GM23248 (cell line): ENCODE data around the gene CPAMD8. TPM values are rescaled to one million over a fixed set of nuclear protein-coding genes. Genes with fewer than 3 reads are reported as not detected.

Experiments
- DNase-seq: peaks from one replicate; pipeline ENCODE4 v3.0.0-alpha.2; 2015
- H2AFZ ChIP-seq: fragments of 200-600 bp; sonication (generic); 2 replicates; pipeline ENCODE4 v1.6.1; 2016; ENCODE audit warnings: antibody characterized with exemption
- H3F3A ChIP-seq: fragments of 200-600 bp; sonication (generic); 2 replicates; pipeline ENCODE4 v1.6.1; 2016; ENCODE audit warnings: mild to moderate bottlenecking, antibody characterized with exemption, mixed run types; ENCODE audit not compliant: insufficient read depth
- H3K27ac ChIP-seq: fragments of 200-600 bp; sonication (generic); 2 replicates; pipeline ENCODE4 v1.5.1; 2016; ENCODE audit warnings: mild to moderate bottlenecking
- H3K27me3 ChIP-seq: fragments of 200-600 bp; sonication (generic); replicated peaks from 2 replicates; pipeline ENCODE4 v1.6.1; 2016; ENCODE audit warnings: mild to moderate bottlenecking; ENCODE audit not compliant: insufficient read depth
- H3K36me3 ChIP-seq: fragments of 200-600 bp; sonication (generic); 2 replicates; pipeline ENCODE4 v1.6.1; 2016; ENCODE audit warnings: low read depth, mild to moderate bottlenecking
- H3K4me1 ChIP-seq: fragments of 200-600 bp; sonication (generic); 2 replicates; pipeline ENCODE4 v1.6.1; 2016; ENCODE audit warnings: mild to moderate bottlenecking; ENCODE audit not compliant: insufficient read depth
- H3K4me2 ChIP-seq: fragments of 200-600 bp; sonication (generic); one replicate; pipeline ENCODE4 v1.6.1; 2016; ENCODE audit warnings: mild to moderate bottlenecking; ENCODE audit not compliant: unreplicated experiment
- H3K4me3 ChIP-seq: fragments of 200-600 bp; sonication (generic); 2 replicates; pipeline ENCODE4 v1.5.1; 2016; ENCODE audit warnings: mild to moderate bottlenecking
- H3K79me2 ChIP-seq: fragments of 200-600 bp; sonication (generic); 2 replicates; pipeline ENCODE4 v1.6.1; 2016; ENCODE audit warnings: mild to moderate bottlenecking; ENCODE audit not compliant: insufficient read depth
- H3K9ac ChIP-seq: fragments of 200-600 bp; sonication (generic); 2 replicates; pipeline ENCODE4 v1.6.1; 2016; ENCODE audit warnings: mild to moderate bottlenecking
- H3K9me2 ChIP-seq: fragments of 200-600 bp; sonication (generic); 2 replicates; pipeline ENCODE4 v1.6.1; 2016; ENCODE audit warnings: mixed run types, mild to moderate bottlenecking, moderate library complexity; ENCODE audit not compliant: insufficient read depth
- H3K9me3 ChIP-seq: fragments of 200-600 bp; sonication (generic); one replicate; pipeline ENCODE4 v1.6.1; 2017; ENCODE audit warnings: low read depth
- H4K20me1 ChIP-seq: fragments of 200-600 bp; sonication (generic); 2 replicates; pipeline ENCODE4 v1.6.0; 2016; ENCODE audit not compliant: insufficient read depth
- EZH2 ChIP-seq: fragments of 200-600 bp; sonication (generic); IDR thresholded peaks from 2 replicates; pipeline ENCODE4 v1.6.1; 2018; ENCODE audit warnings: antibody characterized with exemption, mild to moderate bottlenecking; ENCODE audit not compliant: insufficient read depth, poor library complexity, severe bottlenecking
- EZH2phosphoT487 ChIP-seq: fragments of 200-600 bp; sonication (generic); IDR thresholded peaks from 2 replicates; pipeline ENCODE4 v1.6.1; 2018; ENCODE audit warnings: antibody characterized with exemption, moderate library complexity, mild to moderate bottlenecking, low read depth; ENCODE audit not compliant: insufficient read depth
- WGBS, 2 experiments: methylation state at CpG; one replicate each; pipeline ENCODE4 v1.1.6; 2015 to 2017; ENCODE audit warnings: low lambda C conversion rate in 2 of 2, low coverage in 1 of 2; ENCODE audit errors: missing lambda C conversion rate in 2 of 2; 5-methylcytosine and 5-hydroxymethylcytosine counted together
- in situ Hi-C: fragments of 300-500 bp; cut with MboI; formaldehyde crosslinking; loops from 2 replicates; pipeline ENCODE4 v1.15.0; 2020
- polyA plus RNA-seq: library from polyadenylated mRNA; unstranded; fragments of >200 nt; fragmentation: Nextera tagmentation; extraction: Ambion mirVana; gene quantifications from 2 replicates; pipeline ENCODE4 v1.2.1, GENCODE V29; 2016
- total RNA-seq: library from RNA; depleted of rRNA; stranded (reverse); fragments of >200 nt; shearing (Covaris generic); gene quantifications from 2 replicates; pipeline ENCODE4 v1.2.3, GENCODE V29; 2014

CPAMD8 gene
- total and polyA plus RNA-seq, 2 experiments from 2014 or later = 0.76 to 0.80 TPM

- no peak for DNase-seq
- H3K9ac ChIP-seq = no peak overlapping the region
- no peak overlapping the region for H3K27ac ChIP-seq
- no peak for TF ChIP-seq EZH2phosphoT487
- no peak for TF ChIP-seq EZH2
- in situ Hi-C loops = no loop called here
- no peaks in the 10 kb centered on the region for H3K36me3 ChIP-seq
- peaks cover 20% of the 10 kb centered on the region; the same call in 1 of the 2 replicates for H3K27me3 ChIP-seq
- H3F3A ChIP-seq = no peaks in the 10 kb centered on the region
- no peaks in the 10 kb centered on the region for H3K79me2 ChIP-seq
- no peaks in the 10 kb centered on the region for H4K20me1 ChIP-seq
- no peaks in the 10 kb centered on the region for H3K9me2 ChIP-seq
- no peaks in the 10 kb centered on the region for H3K4me1 ChIP-seq
- no peak overlapping the region for H3K4me3 ChIP-seq
- 50 to 57% methylated on average over 4 of the region's 4 CpGs for WGBS, 2 experiments
- H2AFZ ChIP-seq = no peak overlapping the region
- no peaks in the 10 kb centered on the region for H3K9me3 ChIP-seq
- H3K4me2 ChIP-seq = no peak overlapping the region
Measured at GRCh38 chr19:16957855-16958254, 68.8 kb downstream of the CPAMD8 start.

GRCh38 chr19:16957151-16957701 is 69.4 kb downstream of the CPAMD8 start:
- TF ChIP-seq EZH2 (no peak), EZH2phosphoT487 (no peak)
- Histone ChIP-seq H3K27me3 (peaks cover 23% of the 10 kb centered on the region; the same call in 1 of the 2 replicates), H3F3A (no peaks in the 10 kb centered on the region), H3K9me3 (no peaks in the 10 kb centered on the region), H3K4me2 (no peak overlapping the region), H3K79me2 (no peaks in the 10 kb centered on the region), H3K4me1 (no peaks in the 10 kb centered on the region), H4K20me1 (no peaks in the 10 kb centered on the region), H3K9ac (no peak overlapping the region), H3K27ac (no peak overlapping the region), H3K4me3 (no peak overlapping the region), H3K9me2 (no peaks in the 10 kb centered on the region), H2AFZ (no peak overlapping the region), H3K36me3 (no peaks in the 10 kb centered on the region)
- in situ Hi-C loops = no loop called here
- WGBS, 2 experiments = 9 to 13% methylated on average over 9 of the region's 9 CpGs
- no peak for DNase-seq

GRCh38 chr19:16955161-16955560 is 71.4 kb downstream of the CPAMD8 start:
- Histone ChIP-seq H3K36me3 (no peaks in the 10 kb centered on the region), H3K27me3 (0 out of 2 replicates have a peak, but pooled peaks cover 18% of the 10 kb centered on the region), H2AFZ (no peak overlapping the region), H3K79me2 (no peaks in the 10 kb centered on the region), H3K4me2 (no peak overlapping the region), H3K27ac (no peak overlapping the region), H3K4me1 (no peaks in the 10 kb centered on the region), H3K9me2 (no peaks in the 10 kb centered on the region), H3F3A (no peaks in the 10 kb centered on the region), H3K4me3 (no peak overlapping the region), H4K20me1 (no peaks in the 10 kb centered on the region), H3K9ac (no peak overlapping the region), H3K9me3 (no peaks in the 10 kb centered on the region)
- WGBS, 2 experiments = 35 to 38% methylated on average over 4 of the region's 4 CpGs
- in situ Hi-C loops = no loop called here
- no peak for TF ChIP-seq EZH2
- no peak for TF ChIP-seq EZH2phosphoT487
- DNase-seq = no peak

- WGBS, 2 experiments = 66 to 71% methylated on average over 9 of the region's 9 CpGs
- no peaks in the 10 kb centered on the region for H4K20me1 ChIP-seq
- H3K9me2 ChIP-seq = no peaks in the 10 kb centered on the region
- no peaks in the 10 kb centered on the region for H3K79me2 ChIP-seq
- in situ Hi-C loops = no loop called here
- no peak overlapping the region for H3K9ac ChIP-seq
- H3K4me1 ChIP-seq = no peaks in the 10 kb centered on the region
- no peak overlapping the region for H3K4me3 ChIP-seq
- H2AFZ ChIP-seq = no peak overlapping the region
- 0 out of 2 replicates have a peak, but pooled peaks cover 8% of the 10 kb centered on the region for H3K27me3 ChIP-seq
- H3K9me3 ChIP-seq = no peaks in the 10 kb centered on the region
- no peak overlapping the region for H3K27ac ChIP-seq
- TF ChIP-seq EZH2phosphoT487 (no peak), EZH2 (no peak)
- no peaks in the 10 kb centered on the region for H3K36me3 ChIP-seq
- H3K4me2 ChIP-seq = no peak overlapping the region
- H3F3A ChIP-seq = no peaks in the 10 kb centered on the region
- DNase-seq = no peak
Measured at GRCh38 chr19:16952046-16952445, 74.6 kb downstream of the CPAMD8 start.
